Activated naive CD4-positive, alpha-beta T cell treated with anti-CD3 and anti-CD28 coated beads, Interleukin-2, amount 50 U/mL, for 72 hours (primary cell): ENCODE data around the gene PATZ1. TPM values are rescaled to one million over a fixed set of nuclear protein-coding genes. Genes with fewer than 3 reads are reported as not detected.

Source experiments
- ATAC-seq, 2 donors: fragments of 150-1000 bp; cut with Tn5 transposase; 2 replicates each; pipeline ENCODE4 v1.10.0; 2021; ENCODE audit warnings: mild to moderate bottlenecking in 2 of 2, moderate library complexity in 2 of 2
- DNase-seq, 2 donors: peaks; one replicate each; pipeline ENCODE4 v3.0.0; 2021 to 2022; ENCODE audit warnings: low spot score in 2 of 2
- H3K27ac Mint-ChIP-seq, 2 donors: one replicate each; pipeline ENCODE4 v1.8.0; 2022; ENCODE audit warnings: mild to moderate bottlenecking in 2 of 2, mixed read lengths in 2 of 2
- H3K36me3 Mint-ChIP-seq, 2 donors: one replicate each; pipeline ENCODE4 v1.8.0; 2022; ENCODE audit warnings: mixed read lengths in 2 of 2
- H3K9me3 Mint-ChIP-seq, 2 donors: one replicate each; pipeline ENCODE4 v1.8.0; 2022; ENCODE audit warnings: mixed read lengths in 2 of 2
- total RNA-seq, 2 donors: library from RNA; stranded (reverse); gene quantifications; one replicate each; pipeline ENCODE4 v1.2.3, GENCODE V29; 2022

PATZ1 gene
- total RNA-seq, 2 donors from 2014 or later: 23.5 to 32.3 TPM

DNA sequence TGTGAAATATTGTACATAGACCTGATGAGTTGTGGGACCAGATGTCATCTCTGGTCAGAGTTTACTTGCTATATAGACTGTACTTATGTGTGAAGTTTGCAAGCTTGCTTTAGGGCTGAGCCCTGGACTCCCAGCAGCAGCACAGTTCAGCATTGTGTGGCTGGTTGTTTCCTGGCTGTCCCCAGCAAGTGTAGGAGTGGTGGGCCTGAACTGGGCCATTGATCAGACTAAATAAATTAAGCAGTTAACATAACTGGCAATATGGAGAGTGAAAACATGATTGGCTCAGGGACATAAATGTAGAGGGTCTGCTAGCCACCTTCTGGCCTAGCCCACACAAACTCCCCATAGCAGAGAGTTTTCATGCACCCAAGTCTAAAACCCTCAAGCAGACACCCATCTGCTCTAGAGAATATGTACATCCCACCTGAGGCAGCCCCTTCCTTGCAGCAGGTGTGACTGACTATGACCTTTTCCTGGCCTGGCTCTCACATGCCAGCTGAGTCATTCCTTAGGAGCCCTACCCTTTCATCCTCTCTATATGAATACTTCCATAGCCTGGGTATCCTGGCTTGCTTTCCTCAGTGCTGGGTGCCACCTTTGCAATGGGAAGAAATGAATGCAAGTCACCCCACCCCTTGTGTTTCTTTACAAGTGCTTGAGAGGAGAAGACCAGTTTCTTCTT lies 66.2 kb downstream of the PATZ1 start:
- Mint-ChIP-seq H3K36me3 (peaks cover 4 to 34% of the 10 kb centered on the region in 2 donors), H3K27ac (peak overlapping the region; percentile 88 to 95), H3K9me3 (no peaks in the 10 kb centered on the region)
- ATAC-seq (peak in 1 of 2 donors; percentile 51), DNase-seq (no peak)

DNA sequence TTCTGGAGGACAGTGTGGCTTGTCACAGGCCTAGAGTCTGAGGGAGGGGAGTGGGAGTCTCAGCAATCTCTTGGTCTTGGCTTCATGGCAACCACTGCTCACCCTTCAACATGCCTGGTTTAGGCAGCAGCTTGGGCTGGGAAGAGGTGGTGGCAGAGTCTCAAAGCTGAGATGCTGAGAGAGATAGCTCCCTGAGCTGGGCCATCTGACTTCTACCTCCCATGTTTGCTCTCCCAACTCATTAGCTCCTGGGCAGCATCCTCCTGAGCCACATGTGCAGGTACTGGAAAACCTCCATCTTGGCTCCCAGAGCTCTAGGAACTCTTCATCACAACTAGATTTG lies 66.8 kb downstream of the PATZ1 start:
- Mint-ChIP-seq H3K27ac (peak overlapping the region; percentile 88 to 95), H3K9me3 (no peaks in the 10 kb centered on the region), H3K36me3 (peaks cover 4 to 37% of the 10 kb centered on the region in 2 donors)
- no peak for DNase-seq
- ATAC-seq: no peak

DNA sequence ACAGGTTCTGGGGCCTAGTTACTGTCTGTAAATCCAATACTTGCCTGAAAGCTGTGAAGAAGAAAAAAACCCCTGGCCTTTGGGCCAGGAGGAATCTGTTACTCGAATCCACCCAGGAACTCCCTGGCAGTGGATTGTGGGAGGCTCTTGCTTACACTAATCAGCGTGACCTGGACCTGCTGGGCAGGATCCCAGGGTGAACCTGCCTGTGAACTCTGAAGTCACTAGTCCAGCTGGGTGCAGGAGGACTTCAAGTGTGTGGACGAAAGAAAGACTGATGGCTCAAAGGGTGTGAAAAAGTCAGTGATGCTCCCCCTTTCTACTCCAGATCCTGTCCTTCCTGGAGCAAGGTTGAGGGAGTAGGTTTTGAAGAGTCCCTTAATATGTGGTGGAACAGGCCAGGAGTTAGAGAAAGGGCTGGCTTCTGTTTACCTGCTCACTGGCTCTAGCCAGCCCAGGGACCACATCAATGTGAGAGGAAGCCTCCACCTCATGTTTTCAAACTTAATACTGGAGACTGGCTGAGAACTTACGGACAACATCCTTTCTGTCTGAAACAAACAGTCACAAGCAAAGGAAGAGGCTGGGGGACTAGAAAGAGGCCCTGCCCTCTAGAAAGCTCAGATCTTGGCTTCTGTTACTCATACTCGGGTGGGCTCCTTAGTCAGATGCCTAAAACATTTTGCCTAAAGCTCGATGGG lies 67.4 kb downstream of the PATZ1 start:
- H3K9me3 Mint-ChIP-seq: no peaks in the 10 kb centered on the region
- peak; percentile 28 to 53 for DNase-seq
- peaks cover 4 to 42% of the 10 kb centered on the region in 2 donors for H3K36me3 Mint-ChIP-seq
- H3K27ac Mint-ChIP-seq: peak overlapping the region; percentile 88 to 95
- peak; percentile 73 to 86 for ATAC-seq

DNA sequence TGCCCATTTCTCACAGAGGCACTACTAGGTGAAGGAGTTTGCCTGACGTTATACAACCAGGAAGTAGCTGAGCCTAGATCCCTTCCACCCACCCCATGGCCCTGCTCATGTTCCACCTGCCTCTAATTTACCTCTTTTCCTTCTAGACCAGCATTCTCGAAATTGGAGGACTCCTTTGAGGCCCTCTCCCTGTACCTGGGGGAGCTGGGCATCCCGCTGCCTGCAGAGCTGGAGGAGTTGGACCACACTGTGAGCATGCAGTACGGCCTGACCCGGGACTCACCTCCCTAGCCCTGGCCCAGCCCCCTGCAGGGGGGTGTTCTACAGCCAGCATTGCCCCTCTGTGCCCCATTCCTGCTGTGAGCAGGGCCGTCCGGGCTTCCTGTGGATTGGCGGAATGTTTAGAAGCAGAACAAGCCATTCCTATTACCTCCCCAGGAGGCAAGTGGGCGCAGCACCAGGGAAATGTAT lies 68.0 kb downstream of the PATZ1 start:
- H3K27ac Mint-ChIP-seq: peak overlapping the region; percentile 88 to 95
- ATAC-seq (no peak), DNase-seq (no peak)
- peaks cover 5 to 46% of the 10 kb centered on the region in 2 donors for H3K36me3 Mint-ChIP-seq
- H3K9me3 Mint-ChIP-seq: no peaks in the 10 kb centered on the region

DNA sequence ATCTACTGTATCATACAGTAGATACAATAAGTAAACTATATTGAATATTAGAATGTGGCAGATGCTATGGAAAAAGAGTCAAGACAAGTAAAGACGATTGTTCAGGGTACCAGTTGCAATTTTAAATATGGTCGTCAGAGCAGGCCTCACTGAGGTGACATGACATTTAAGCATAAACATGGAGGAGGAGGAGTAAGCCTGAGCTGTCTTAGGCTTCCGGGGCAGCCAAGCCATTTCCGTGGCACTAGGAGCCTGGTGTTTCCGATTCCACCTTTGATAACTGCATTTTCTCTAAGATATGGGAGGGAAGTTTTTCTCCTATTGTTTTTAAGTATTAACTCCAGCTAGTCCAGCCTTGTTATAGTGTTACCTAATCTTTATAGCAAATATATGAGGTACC lies 68.4 kb downstream of the PATZ1 start:
- ATAC-seq: no peak
- H3K36me3 Mint-ChIP-seq: peaks cover 8 to 49% of the 10 kb centered on the region in 2 donors
- H3K9me3 Mint-ChIP-seq: no peaks in the 10 kb centered on the region
- DNase-seq: no peak
- peak overlapping the region; percentile 88 to 95 for H3K27ac Mint-ChIP-seq

DNA sequence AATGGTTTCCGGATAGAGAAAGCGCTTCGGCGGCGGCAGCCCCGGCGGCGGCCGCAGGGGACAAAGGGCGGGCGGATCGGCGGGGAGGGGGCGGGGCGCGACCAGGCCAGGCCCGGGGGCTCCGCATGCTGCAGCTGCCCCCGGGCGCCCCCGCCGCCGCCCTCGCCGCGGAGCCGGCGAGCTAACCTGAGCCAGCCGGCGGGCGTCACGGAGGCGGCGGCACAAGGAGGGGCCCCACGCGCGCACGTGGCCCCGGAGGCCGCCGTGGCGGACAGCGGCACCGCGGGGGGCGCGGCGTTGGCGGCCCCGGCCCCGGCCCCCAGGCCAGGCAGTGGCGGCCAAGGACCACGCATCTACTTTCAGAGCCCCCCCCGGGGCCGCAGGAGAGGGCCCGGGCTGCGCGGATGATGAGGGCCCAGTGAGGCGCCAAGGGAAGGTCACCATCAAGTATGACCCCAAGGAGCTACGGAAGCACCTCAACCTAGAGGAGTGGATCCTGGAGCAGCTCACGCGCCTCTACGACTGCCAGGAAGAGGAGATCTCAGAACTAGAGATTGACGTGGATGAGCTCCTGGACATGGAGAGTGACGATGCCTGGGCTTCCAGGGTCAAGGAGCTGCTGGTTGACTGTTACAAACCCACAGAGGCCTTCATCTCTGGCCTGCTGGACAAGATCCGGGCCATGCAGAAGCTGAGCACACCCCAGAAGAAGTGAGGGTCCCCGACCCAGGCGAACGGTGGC lies 69.5 kb downstream of the PATZ1 start:
- ATAC-seq: no peak
- peaks cover 8 to 46% of the 10 kb centered on the region in 2 donors for H3K36me3 Mint-ChIP-seq
- no peak for DNase-seq
- H3K9me3 Mint-ChIP-seq: no peaks in the 10 kb centered on the region
- peak overlapping the region in 1 of 2 donors; percentile 61 for H3K27ac Mint-ChIP-seq

Other genes starting within 250 kb of the PATZ1 start
- gene SELENOM, start 238.8 kb downstream of the PATZ1 start, total RNA-seq: 10 to 100 TPM in 1 of 2 donors, 1 to 10 TPM in 1; 7.0 to 10.2 TPM
- under 1 TPM; 0.32 to 0.43 TPM for gene INPP5J, start 223.4 kb downstream of the PATZ1 start, total RNA-seq
- gene PLA2G3, start 205.8 kb downstream of the PATZ1 start, total RNA-seq: not detected
- gene RNF185, start 186.2 kb downstream of the PATZ1 start, total RNA-seq: 10 to 100 TPM; 14.5 to 23.9 TPM
- 10 to 100 TPM; 46.8 to 66.2 TPM for gene LIMK2, start 134.0 kb downstream of the PATZ1 start, total RNA-seq
- gene PIK3IP1, start 53.9 kb downstream of the PATZ1 start, total RNA-seq: 10 to 100 TPM; 20.0 to 20.8 TPM
- 100 to 1,000 TPM; 100 to 103 TPM for gene DRG1, start 53.3 kb upstream of the PATZ1 start, total RNA-seq
- 10 to 100 TPM; 36.5 to 49.5 TPM for gene EIF4ENIF1, start 143.5 kb upstream of the PATZ1 start, total RNA-seq
- gene SFI1, start 150.2 kb upstream of the PATZ1 start, total RNA-seq: 100 to 1,000 TPM; 259 to 290 TPM